ENCODE data around the gene TEX26. TPM values are rescaled to one million over a fixed set of nuclear protein-coding genes. Genes with fewer than 3 reads are reported as not detected.

TEX26 gene
- total and polyA plus RNA-seq, 10 of the 15 experiments (the other 5 are each of a cell fraction or from before 2014, with no cell fraction given), result not detected

DNA sequence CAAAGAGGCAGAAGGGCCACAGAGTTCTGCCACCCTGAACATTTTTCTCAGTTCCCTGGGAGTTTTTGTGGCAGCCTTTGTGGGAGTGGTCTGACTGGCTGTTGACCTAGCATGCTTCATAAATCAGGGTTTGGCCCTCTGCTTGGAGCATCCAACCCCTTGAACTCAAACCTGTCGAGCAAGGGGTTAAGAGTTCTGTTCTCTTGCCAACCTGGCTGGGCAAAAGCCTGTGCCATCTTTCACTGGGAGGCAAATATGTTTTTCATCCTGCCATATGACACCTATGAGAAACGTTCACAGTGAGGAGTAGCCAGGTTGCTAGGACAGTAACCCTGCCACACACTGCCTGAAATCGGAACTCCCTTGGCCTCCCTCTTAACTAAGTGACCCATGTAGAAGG is 7.7 kb upstream of the TEX26 start:
- in situ Hi-C loops (cut with MboI), result no loop called here
- CTCF ChIA-PET, result no interaction called here
- no peak for DNase-seq (ENCODE audit: low read depth, low spot score)
- no peak for FAIRE-seq
- RAD21 ChIA-PET (ENCODE audit: unreplicated experiment), result no interaction called here
- H3K27me3 ChIP-seq (replicated peaks in 1 of 2; ENCODE audit: control insufficient read depth in 2 of 2, insufficient read depth in 2 of 2, low read length in 1 of 2), result no peaks in the 10 kb centered on the region; a peak in 1 of 4 replicates
- no peaks in the 10 kb centered on the region for H4K20me1 ChIP-seq (ENCODE audit: control insufficient read depth, insufficient read depth)
- intact Hi-C loops (cut with micrococcal nuclease; ENCODE audit: unreplicated experiment), result no loop called here
- no TSS peak for BruUV-seq (replicated peaks)
- no peak overlapping the region for H3K4me2 ChIP-seq (ENCODE audit: control insufficient read depth, insufficient read depth)
- no peaks in the 10 kb centered on the region for H3K9me3 ChIP-seq (replicated peaks; ENCODE audit: control insufficient read depth, insufficient read depth, low read length)
- no peak overlapping the region for H2AFZ ChIP-seq (ENCODE audit: control insufficient read depth, low read depth, low read length)
- POLR2A ChIA-PET, result no interaction called here
- no peaks in the 10 kb centered on the region for H3K4me1 ChIP-seq (ENCODE audit: control insufficient read depth, insufficient read depth, low read length)
- SMC1A ChIA-PET (ENCODE audit: uncharacterized antibody, unreplicated experiment), result no interaction called here
- H3K4me3 ChIP-seq, result no peak overlapping the region
- 12% methylated on average over 3 of the region's 3 CpGs for WGBS (ENCODE audit: insufficient coverage, insufficient replicate concordance, low lambda C conversion rate, missing lambda C conversion rate)
- ATAC-seq, result no peak
- no peak overlapping the region for H3K27ac ChIP-seq (ENCODE audit: control insufficient read depth, insufficient read depth)
- no peak overlapping the region for H3K9ac ChIP-seq (ENCODE audit: control insufficient read depth, insufficient read depth, low read length)
- no peaks in the 10 kb centered on the region for H3K36me3 ChIP-seq (ENCODE audit: control insufficient read depth in 2 of 2, insufficient read depth in 2 of 2, low read length in 1 of 2)
- TF ChIP-seq ZNF24 (IDR thresholded peaks at IDR 0.05) (no peak), MEF2B (IDR thresholded peaks at IDR 0.05; ENCODE audit: partially characterized antibody, poor library complexity, severe bottlenecking) (no peak), STAT3 (IDR thresholded peaks at IDR 0.05; ENCODE audit: low read depth, low read length) (no peak)
- no peaks in the 10 kb centered on the region for H3K79me2 ChIP-seq (ENCODE audit: control insufficient read depth, insufficient read depth, low read length)

- ATAC-seq (no peak), DNase-seq (ENCODE audit: low read depth, low spot score) (no peak), FAIRE-seq (no peak)
- Histone ChIP-seq H4K20me1 (ENCODE audit: control insufficient read depth, insufficient read depth) (no peaks in the 10 kb centered on the region), H3K4me2 (ENCODE audit: control insufficient read depth, insufficient read depth) (no peak overlapping the region), H3K27me3 (replicated peaks in 1 of 2; ENCODE audit: control insufficient read depth in 2 of 2, insufficient read depth in 2 of 2, low read length in 1 of 2) (no peaks in the 10 kb centered on the region; a peak in 1 of 4 replicates), H3K4me3 (no peak overlapping the region), H3K9ac (ENCODE audit: control insufficient read depth, insufficient read depth, low read length) (no peak overlapping the region), H3K4me1 (ENCODE audit: control insufficient read depth, insufficient read depth, low read length) (no peaks in the 10 kb centered on the region), H3K9me3 (replicated peaks; ENCODE audit: control insufficient read depth, insufficient read depth, low read length) (no peaks in the 10 kb centered on the region), H3K27ac (ENCODE audit: control insufficient read depth, insufficient read depth) (no peak overlapping the region), H3K79me2 (ENCODE audit: control insufficient read depth, insufficient read depth, low read length) (no peaks in the 10 kb centered on the region), H2AFZ (ENCODE audit: control insufficient read depth, low read depth, low read length) (no peak overlapping the region), H3K36me3 (ENCODE audit: control insufficient read depth in 2 of 2, insufficient read depth in 2 of 2, low read length in 1 of 2) (no peaks in the 10 kb centered on the region)
- in situ Hi-C loops (cut with MboI), result no loop called here
- WGBS (ENCODE audit: insufficient coverage, insufficient replicate concordance, low lambda C conversion rate, missing lambda C conversion rate), result 5% methylated on average over 1 of the region's 1 CpG
- BruUV-seq (replicated peaks), result no TSS peak
- SMC1A ChIA-PET (ENCODE audit: uncharacterized antibody, unreplicated experiment), result no interaction called here
- intact Hi-C loops (cut with micrococcal nuclease; ENCODE audit: unreplicated experiment), result no loop called here
- POLR2A ChIA-PET, result no interaction called here
- RAD21 ChIA-PET (ENCODE audit: unreplicated experiment), result no interaction called here
- CTCF ChIA-PET, result interaction anchor here (0.9 kb wide), 1 partner anchor 11 kb away, joined by 3 read pairs; no protein-coding TSS in a partner anchor
- no peak for TF ChIP-seq YY1 (IDR thresholded peaks at IDR 0.05; ENCODE audit: low read depth, low read length)
- TF ChIP-seq POLR2AphosphoS2 (IDR thresholded peaks at IDR 0.05; ENCODE audit: low read depth, low read length), result no peak
- no peak for TF ChIP-seq ZNF384 (IDR thresholded peaks at IDR 0.05; ENCODE audit: borderline replicate concordance, low read depth, low read length)
- no peak for TF ChIP-seq RAD21 (IDR thresholded peaks at IDR 0.05; ENCODE audit: insufficient read depth, low read depth, low read length)
- TF ChIP-seq CREB1 (IDR thresholded peaks at IDR 0.05; ENCODE audit: low read depth), result no peak
- no peak for TF ChIP-seq HDAC6 (IDR thresholded peaks at IDR 0.05; ENCODE audit: unreplicated experiment)
- TF ChIP-seq ZNF687 (IDR thresholded peaks at IDR 0.05), result no peak
- TF ChIP-seq FOS (IDR thresholded peaks at IDR 0.05; ENCODE audit: borderline replicate concordance, extremely low read depth, insufficient read length), result no peak
Measured at GRCh38 chr13:30925429-30925828, 7.0 kb upstream of the TEX26 start.

Measured in GM12878 (cell line).